NCI-H2227 (cell line): ENCODE measurements around the gene KLHL25.

Experiments
- DNase-seq: peaks from one replicate; lab custom pipeline; 2025; ENCODE audit not compliant: unreplicated experiment; lab: John Stamatoyannopoulos, UW

The KLHL25 gene

GRCh38 chr15:85778107-85778776 lies 16.5 kb downstream of the KLHL25 start:
- DNase-seq, result no peak

- DNase-seq, result no peak
These were observed 17.2 kb downstream of the KLHL25 start for GRCh38 chr15:85777250-85778106.

GRCh38 chr15:85773970-85774369 lies 20.8 kb downstream of the KLHL25 start:
- no peak for DNase-seq

- no peak for DNase-seq
These were observed 21.5 kb downstream of the KLHL25 start for GRCh38 chr15:85773249-85773648.

GRCh38 chr15:85772668-85773067 lies 22.1 kb downstream of the KLHL25 start:
- no peak for DNase-seq

GRCh38 chr15:85771781-85772445 lies 22.8 kb downstream of the KLHL25 start:
- no peak for DNase-seq

- no peak for DNase-seq
These were observed 23.5 kb downstream of the KLHL25 start for GRCh38 chr15:85771271-85771670.

GRCh38 chr15:85770096-85771041 lies 24.4 kb downstream of the KLHL25 start:
- no peak for DNase-seq

GRCh38 chr15:85769182-85769900 lies 25.4 kb downstream of the KLHL25 start:
- no peak for DNase-seq

GRCh38 chr15:85768595-85769168 lies 26.0 kb downstream of the KLHL25 start:
- DNase-seq, result no peak

- DNase-seq, result no peak
These were observed 26.8 kb downstream of the KLHL25 start for GRCh38 chr15:85767785-85768529.

- DNase-seq, result no peak
These were observed 28.5 kb downstream of the KLHL25 start for GRCh38 chr15:85766001-85766831.

- DNase-seq, result no peak
These were observed 30.0 kb downstream of the KLHL25 start for GRCh38 chr15:85764649-85765277.

- DNase-seq, result no peak
These were observed 30.8 kb downstream of the KLHL25 start for GRCh38 chr15:85763673-85764633.

GRCh38 chr15:85763157-85763556 lies 31.6 kb downstream of the KLHL25 start:
- DNase-seq, result no peak

GRCh38 chr15:85762756-85763127 lies 32.0 kb downstream of the KLHL25 start:
- DNase-seq, result no peak
